ENCODE data around the gene PIP5K1C.

GRCh38 chr19:3611841-3612240, 88.4 kb downstream of the PIP5K1C start:
- TF ChIP-seq SP1 (CRISPR knock-in tag; IDR thresholded peaks at IDR 0.05), result no peak
- TF ChIP-seq PHTF2 (CRISPR knock-in tag; IDR thresholded peaks at IDR 0.05), result no peak
- no peak for TF ChIP-seq THRA (IDR thresholded peaks at IDR 0.05)
- peak in 1 of 2 experiments; percentile 91; a peak in 2 of 4 replicates for TF ChIP-seq MLLT1 (IDR thresholded peaks at IDR 0.05)
- no peak for TF ChIP-seq REST (IDR thresholded peaks at IDR 0.05; ENCODE audit: borderline replicate concordance)
- no peak for TF ChIP-seq REST (CRISPR knock-in tag; IDR thresholded peaks at IDR 0.05; ENCODE audit: low read depth)
- no peak for TF ChIP-seq SIN3A (IDR thresholded peaks at IDR 0.05; ENCODE audit: borderline replicate concordance in 2 of 2, control insufficient read depth in 1 of 2, low read depth in 2 of 2, low read length in 2 of 2)
- no peak for TF ChIP-seq TARDBP (IDR thresholded peaks at IDR 0.05)
- TF ChIP-seq EP300 (IDR thresholded peaks at IDR 0.05; ENCODE audit: low read length), result no peak
- no peak for TF ChIP-seq CAMTA2 (CRISPR knock-in tag; conservative IDR thresholded peaks at IDR 0.05)
- no peak for TF ChIP-seq BRD9 (IDR thresholded peaks at IDR 0.05; ENCODE audit: low read depth, partially characterized antibody)
- no peak for TF ChIP-seq FOXK2 (conservative IDR thresholded peaks at IDR 0.05 in 1 of 2, IDR thresholded peaks at IDR 0.05 in 1 of 2; ENCODE audit: low read depth in 2 of 2)
